AG04450 (cell line): ENCODE measurements around the gene KIF15. TPM values are rescaled to one million over a fixed set of nuclear protein-coding genes. Genes with fewer than 3 reads are reported as not detected.
A peak's percentile ranks its signal among the peaks of the same experiment; 100 is the strongest.

Experiments
- CTCF ChIA-PET: fragments of 300-600, 350-600 bp; formaldehyde crosslinking; extraction: SDS; loops from one replicate; lab custom pipeline; 2022; ENCODE audit warnings: antibody characterized with exemption, inconsistent platforms; lab: Charles Lee
- POLR2A ChIA-PET: fragments of 350-600 bp; formaldehyde crosslinking; extraction: SDS; loops from one replicate; lab custom pipeline; 2021; ENCODE audit warnings: antibody characterized with exemption, inconsistent platforms; lab: Yijun Ruan, JAX
- DNase-seq: peaks from one replicate; pipeline ENCODE4 v3.0.0-alpha.2; 2011; ENCODE audit warnings: low read depth, low spot score
- H3K27ac ChIP-seq: one replicate; pipeline ENCODE4 v1.5.1; 2012; ENCODE audit warnings: low read depth, low read length, control low read depth
- H3K27me3 ChIP-seq: one replicate; pipeline ENCODE4 v1.6.0; 2012; ENCODE audit warnings: low read length; ENCODE audit not compliant: control insufficient read depth, insufficient read depth
- H3K4me3 ChIP-seq: 2 replicates; pipeline ENCODE4 v1.5.1; 2011; ENCODE audit warnings: mild to moderate bottlenecking, low read depth, low read length, control low read depth
- H3K9me3 ChIP-seq: 2 replicates; pipeline ENCODE4 v1.5.1; 2012; ENCODE audit warnings: low read length; ENCODE audit not compliant: control insufficient read depth, insufficient read depth
- polyA plus RNA-seq: library from polyadenylated mRNA; depleted of rRNA; stranded (reverse); fragments of >200 nt; gene quantifications from 2 replicates; pipeline ENCODE4 v1.2.3, GENCODE V29; 2011
- TF ChIP-seq, protein P1 (sequence below): IDR thresholded peaks from 2 replicates; pipeline ENCODE4 v1.5.1; 2011; ENCODE audit warnings: low read depth, low read length, control low read depth, inconsistent platforms

KIF15 gene
- polyA plus RNA-seq, 1 experiment = 3.6 TPM

DNA sequence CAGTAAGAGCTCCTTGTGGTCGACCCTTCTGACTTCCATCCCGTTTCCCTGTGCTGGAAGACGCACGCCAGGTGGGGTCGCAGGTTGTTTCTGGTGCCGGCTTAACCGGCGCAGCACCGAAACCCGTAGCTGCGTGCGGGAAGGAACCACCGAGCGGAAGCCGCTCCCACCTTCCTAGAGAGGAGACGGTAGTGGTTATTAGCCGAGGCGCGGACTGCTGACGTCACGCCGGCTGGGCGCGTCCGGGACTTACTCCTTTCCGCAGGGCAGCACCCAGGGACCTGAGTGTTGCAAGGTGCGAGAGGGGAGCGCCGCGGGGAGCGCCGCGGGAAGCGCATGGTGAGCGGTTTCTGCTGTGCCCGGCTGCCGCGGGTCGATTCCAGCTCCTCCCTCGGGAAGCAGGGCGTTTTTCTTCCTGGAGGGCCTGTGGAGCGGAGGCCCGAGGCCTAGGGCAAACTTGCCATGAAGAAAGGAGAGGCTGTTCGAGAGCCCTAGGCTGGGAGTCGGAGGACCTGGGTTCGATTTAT is 32.1 kb upstream of the KIF15 start, which contains the start of gene ZNF501:
Gene ZNF501 (plus strand): TSS at position 252 of the 527 bp plus-strand sequence. CDS start 4,787 bp downstream, outside the sequence.
- POLR2A ChIA-PET = interaction anchor here (0.6 to 1.6 kb wide), 5 partner anchors 15 to 81 kb away, joined by 4 to 18 read pairs (median 6); partner anchors contain the start of genes KIAA1143, KIF15, ZNF35 and ZNF502
- CTCF ChIA-PET = interaction anchor here (2.2 kb wide), 1 partner anchor 185 kb away, joined by 8 read pairs; no protein-coding TSS in a partner anchor
- peaks cover 62% of the 10 kb centered on the region for H3K9me3 ChIP-seq

DNA sequence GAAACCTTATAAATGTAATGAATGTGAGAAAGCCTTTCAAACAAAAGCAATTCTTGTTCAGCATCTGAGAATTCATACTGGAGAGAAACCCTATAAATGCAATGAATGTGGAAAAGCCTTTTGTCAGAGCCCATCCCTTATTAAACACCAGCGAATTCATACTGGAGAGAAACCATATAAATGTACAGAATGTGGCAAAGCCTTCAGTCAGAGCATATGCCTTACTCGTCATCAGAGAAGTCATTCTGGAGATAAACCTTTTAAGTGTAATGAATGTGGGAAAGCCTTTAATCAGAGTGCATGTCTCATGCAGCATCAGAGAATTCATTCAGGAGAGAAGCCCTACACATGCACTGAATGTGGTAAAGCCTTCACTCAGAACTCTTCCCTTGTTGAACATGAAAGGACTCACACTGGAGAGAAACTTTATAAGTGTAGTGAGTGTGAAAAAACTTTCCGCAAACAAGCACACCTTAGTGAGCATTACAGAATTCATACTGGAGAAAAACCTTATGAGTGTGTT is 26.9 kb upstream of the KIF15 start:
- CTCF ChIA-PET = no interaction called here
- no peak for DNase-seq
- peaks cover 46% of the 10 kb centered on the region for H3K9me3 ChIP-seq
- TF ChIP-seq, protein P1, sequence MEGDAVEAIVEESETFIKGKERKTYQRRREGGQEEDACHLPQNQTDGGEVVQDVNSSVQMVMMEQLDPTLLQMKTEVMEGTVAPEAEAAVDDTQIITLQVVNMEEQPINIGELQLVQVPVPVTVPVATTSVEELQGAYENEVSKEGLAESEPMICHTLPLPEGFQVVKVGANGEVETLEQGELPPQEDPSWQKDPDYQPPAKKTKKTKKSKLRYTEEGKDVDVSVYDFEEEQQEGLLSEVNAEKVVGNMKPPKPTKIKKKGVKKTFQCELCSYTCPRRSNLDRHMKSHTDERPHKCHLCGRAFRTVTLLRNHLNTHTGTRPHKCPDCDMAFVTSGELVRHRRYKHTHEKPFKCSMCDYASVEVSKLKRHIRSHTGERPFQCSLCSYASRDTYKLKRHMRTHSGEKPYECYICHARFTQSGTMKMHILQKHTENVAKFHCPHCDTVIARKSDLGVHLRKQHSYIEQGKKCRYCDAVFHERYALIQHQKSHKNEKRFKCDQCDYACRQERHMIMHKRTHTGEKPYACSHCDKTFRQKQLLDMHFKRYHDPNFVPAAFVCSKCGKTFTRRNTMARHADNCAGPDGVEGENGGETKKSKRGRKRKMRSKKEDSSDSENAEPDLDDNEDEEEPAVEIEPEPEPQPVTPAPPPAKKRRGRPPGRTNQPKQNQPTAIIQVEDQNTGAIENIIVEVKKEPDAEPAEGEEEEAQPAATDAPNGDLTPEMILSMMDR = no peak
- no peaks in the 10 kb centered on the region for H3K27me3 ChIP-seq
- no peak overlapping the region for H3K4me3 ChIP-seq
- H3K27ac ChIP-seq = no peak overlapping the region
- POLR2A ChIA-PET = no interaction called here

More for the DNA sequence above, 32.1 kb upstream of the KIF15 start, which contains the start of gene ZNF501:
- peak; percentile 67 for DNase-seq
- Histone ChIP-seq H3K27ac (peak within 1 kb of the TSS; percentile 53), H3K4me3 (peak within 1 kb of the TSS; percentile 74), H3K27me3 (no peaks in the 10 kb centered on the region)
- TF ChIP-seq, protein P1 = no peak

DNA sequence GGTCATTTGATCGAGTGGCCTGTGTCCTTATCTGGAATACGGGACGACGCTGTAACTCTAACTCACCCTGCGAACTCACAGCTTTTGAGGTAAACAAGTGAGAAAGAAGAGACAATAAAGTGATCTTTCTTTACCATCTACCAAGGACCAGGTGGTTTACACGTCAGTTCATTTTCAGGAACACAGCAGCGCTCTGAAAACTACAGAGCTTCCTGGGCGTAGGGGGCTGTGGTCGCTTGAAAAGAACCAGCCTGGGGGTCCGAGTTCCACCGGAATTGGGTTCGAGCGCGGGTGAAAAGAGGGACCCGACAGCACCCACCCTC is 532 bp upstream of the KIF15 start:
- no peaks in the 10 kb centered on the region for H3K27me3 ChIP-seq
- CTCF ChIA-PET = interaction anchor here (1.4 kb wide), 1 partner anchor 11 kb away, joined by 3 read pairs; no protein-coding TSS in a partner anchor

DNA sequence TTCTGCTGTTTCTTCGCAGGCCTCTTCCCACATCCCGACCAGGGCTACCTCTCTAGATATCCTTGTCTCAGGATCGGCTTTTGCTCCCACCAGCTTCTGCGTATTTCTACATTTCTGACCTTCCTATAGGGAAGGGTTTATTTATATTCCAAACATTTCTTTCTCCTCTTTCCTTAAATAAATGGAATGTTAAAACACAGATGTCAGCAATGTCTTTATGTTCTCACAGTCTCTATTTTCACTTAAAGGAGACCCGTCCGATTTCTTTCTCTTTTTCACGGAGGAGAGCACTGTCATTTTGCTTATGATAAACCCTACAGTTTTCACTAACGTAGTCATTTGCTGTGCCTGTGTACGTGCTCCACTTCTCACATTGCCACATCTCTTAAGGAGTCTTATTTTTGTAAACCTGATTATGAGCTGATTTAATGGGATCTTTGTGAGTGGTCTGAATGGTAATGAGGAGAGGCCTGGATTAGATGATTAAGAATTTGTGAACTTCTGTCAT is 630 bp downstream of the KIF15 start:
- ChIA-PET CTCF (interaction anchor here (0.8 to 1.4 kb wide), 2 partner anchors 10 to 152 kb away, joined by 3 read pairs; no protein-coding TSS in a partner anchor), POLR2A (interaction anchor here (1.5 to 1.8 kb wide), 2 partner anchors 33 to 50 kb away, joined by 6 to 7 read pairs; partner anchors contain the start of genes ZNF501 and ZNF502)
- Histone ChIP-seq H3K4me3 (peak overlapping the region; percentile 85), H3K27me3 (no peaks in the 10 kb centered on the region), H3K27ac (peak overlapping the region; percentile 24), H3K9me3 (peaks cover 18% of the 10 kb centered on the region)
- TF ChIP-seq, protein P1 = no peak
- no peak for DNase-seq

More for the DNA sequence above, 532 bp upstream of the KIF15 start:
- no peak for DNase-seq
- TF ChIP-seq, protein P1 = no peak
- Histone ChIP-seq H3K4me3 (peak overlapping the region; percentile 85), H3K9me3 (peaks cover 15% of the 10 kb centered on the region), H3K27ac (peak overlapping the region; percentile 39)
- POLR2A ChIA-PET = interaction anchor here (1.5 to 1.8 kb wide), 2 partner anchors 31 to 49 kb away, joined by 6 to 7 read pairs; partner anchors contain the start of genes ZNF501 and ZNF502

DNA sequence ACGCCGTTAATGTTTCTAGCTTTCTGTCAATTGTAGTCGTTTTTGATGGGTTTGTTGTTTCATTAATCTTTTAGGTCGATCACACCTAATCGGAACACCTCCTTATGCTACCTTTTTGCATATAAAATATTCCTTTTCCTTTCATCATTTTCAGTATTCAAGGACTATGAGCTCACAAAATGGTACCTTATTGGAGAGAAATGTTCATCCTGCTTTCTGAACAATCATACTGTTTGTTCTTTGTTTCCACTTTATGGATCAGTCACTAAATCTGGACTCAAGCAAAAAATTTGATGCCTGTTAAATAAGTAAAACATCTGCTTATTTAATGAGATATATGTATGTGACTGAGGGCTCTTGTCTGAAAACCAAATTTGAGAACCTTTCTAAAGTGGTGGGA is 1.1 kb downstream of the KIF15 start:
- TF ChIP-seq, protein P1 = no peak
- Histone ChIP-seq H3K27me3 (no peaks in the 10 kb centered on the region), H3K4me3 (peak overlapping the region; percentile 85), H3K9me3 (peaks cover 18% of the 10 kb centered on the region), H3K27ac (no peak overlapping the region)
- CTCF ChIA-PET = interaction anchor here (0.8 kb wide), 1 partner anchor 152 kb away, joined by 3 read pairs; no protein-coding TSS in a partner anchor
- DNase-seq = no peak
- POLR2A ChIA-PET = no interaction called here
